A549 (cell line): Measurements from ENCODE around the gene MMP2.

Source experiments
- BHLHE40 ChIP-seq: IDR thresholded peaks from 2 replicates; pipeline ENCODE4 v1.6.1; 2012; ENCODE audit warnings: low read depth, low read length, inconsistent platforms
- CHD4 ChIP-seq: fragments of 200-600 bp; sonication (generic); IDR thresholded peaks from 2 replicates; pipeline ENCODE4 v1.6.1; 2016; ENCODE audit warnings: antibody characterized with exemption, mild to moderate bottlenecking, borderline replicate concordance
- CTCF ChIP-seq: fragments of >200 bp; sonication (Bioruptor Twin); formaldehyde crosslinking; IDR thresholded peaks from 3 replicates; pipeline ENCODE4 v1.5.1; 2016
- HOXA7 ChIP-seq: fragments of 250-450 bp; sonication (Bioruptor Pico); IDR thresholded peaks from 2 replicates; pipeline ENCODE4 v1.5.0; 2020; ENCODE audit warnings: mild to moderate bottlenecking, moderate library complexity
- MYC ChIP-seq: IDR thresholded peaks from 2 replicates; pipeline ENCODE4 v1.6.1; 2012; ENCODE audit warnings: mild to moderate bottlenecking, inconsistent platforms, low read length, improper control_type of control experiment, borderline replicate concordance
- NR3C1 ChIP-seq: fragments of >200 bp; sonication (Bioruptor Twin); formaldehyde crosslinking; IDR thresholded peaks from 3 replicates; pipeline ENCODE4 v1.6.1; 2017
- POLR2A ChIP-seq: IDR thresholded peaks from 2 replicates; pipeline ENCODE4 v1.6.1; 2012; ENCODE audit warnings: mild to moderate bottlenecking, low read length
- RAD21 ChIP-seq, 2 experiments: fragments of >200 bp in 1 of 2; sonication (Bioruptor Twin) in 1 of 2; formaldehyde crosslinking in 1 of 2; IDR thresholded peaks in 1 of 2; conservative IDR thresholded peaks in 1 of 2; 2 replicates in 1 of 2; 3 replicates in 1 of 2; pipeline ENCODE4 v1.6.1; 2012 to 2018; ENCODE audit warnings: inconsistent platforms in 1 of 2
- SREBF2 ChIP-seq: fragments of 450-650 bp; IDR thresholded peaks from 2 replicates; pipeline ENCODE4 v1.6.1; 2014; ENCODE audit warnings: mild to moderate bottlenecking, moderate library complexity
- TF ChIP-seq, protein P1 (sequence below): IDR thresholded peaks from 2 replicates; pipeline ENCODE4 v1.6.1; 2012
- TF ChIP-seq, protein P2 (sequence below): fragments of 250-450 bp; sonication (Bioruptor Pico); IDR thresholded peaks from 2 replicates; pipeline ENCODE4 v1.5.0; 2021; ENCODE audit warnings: mild to moderate bottlenecking, moderate library complexity, borderline replicate concordance

DNA sequence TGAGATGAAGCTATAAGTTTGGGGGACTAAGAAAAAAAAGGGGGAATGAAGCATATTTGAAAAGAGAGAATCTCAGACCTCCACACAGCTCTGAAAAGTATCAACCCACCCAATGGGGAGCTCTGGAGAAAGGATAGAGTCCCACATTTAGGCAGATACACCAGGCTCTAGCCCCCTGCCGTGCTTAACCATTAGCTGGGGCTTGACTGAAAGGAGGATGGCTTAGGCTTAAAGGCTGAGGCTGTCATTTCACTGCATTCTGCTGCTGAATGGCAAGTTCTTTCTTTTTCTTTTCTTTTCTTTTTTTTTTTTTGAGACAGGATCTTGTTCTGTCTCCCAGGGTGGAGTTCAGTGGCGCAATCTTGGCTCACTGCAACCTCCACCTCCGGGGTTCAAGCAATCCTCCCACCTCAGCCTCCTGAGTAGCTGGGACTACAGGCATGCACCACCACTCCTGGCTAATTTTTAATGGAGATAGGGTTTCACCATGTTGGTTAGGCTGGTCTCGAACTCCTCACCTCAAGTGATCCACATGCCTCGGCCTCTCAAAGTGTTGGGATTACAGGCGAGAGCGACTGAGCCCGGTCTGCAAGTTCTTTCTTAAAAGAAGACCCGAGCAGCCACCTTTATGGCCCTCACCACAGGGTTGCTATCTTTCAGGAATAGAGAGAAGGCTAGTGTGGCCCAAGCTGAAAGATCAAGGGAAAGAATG, 9.0 kb upstream of the MMP2 start:
- TF ChIP-seq BHLHE40, result no peak
- no peak for TF ChIP-seq CTCF
- no peak for TF ChIP-seq RAD21 (conservative IDR thresholded peaks at IDR 0.05 in 1 of 2, IDR thresholded peaks at IDR 0.05 in 1 of 2)
- no peak for TF ChIP-seq HOXA7
- TF ChIP-seq POLR2A, result no peak
- TF ChIP-seq, protein P1, sequence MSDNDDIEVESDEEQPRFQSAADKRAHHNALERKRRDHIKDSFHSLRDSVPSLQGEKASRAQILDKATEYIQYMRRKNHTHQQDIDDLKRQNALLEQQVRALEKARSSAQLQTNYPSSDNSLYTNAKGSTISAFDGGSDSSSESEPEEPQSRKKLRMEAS, result no peak
- no peak for TF ChIP-seq NR3C1
- no peak for TF ChIP-seq CHD4
- TF ChIP-seq, protein P2, sequence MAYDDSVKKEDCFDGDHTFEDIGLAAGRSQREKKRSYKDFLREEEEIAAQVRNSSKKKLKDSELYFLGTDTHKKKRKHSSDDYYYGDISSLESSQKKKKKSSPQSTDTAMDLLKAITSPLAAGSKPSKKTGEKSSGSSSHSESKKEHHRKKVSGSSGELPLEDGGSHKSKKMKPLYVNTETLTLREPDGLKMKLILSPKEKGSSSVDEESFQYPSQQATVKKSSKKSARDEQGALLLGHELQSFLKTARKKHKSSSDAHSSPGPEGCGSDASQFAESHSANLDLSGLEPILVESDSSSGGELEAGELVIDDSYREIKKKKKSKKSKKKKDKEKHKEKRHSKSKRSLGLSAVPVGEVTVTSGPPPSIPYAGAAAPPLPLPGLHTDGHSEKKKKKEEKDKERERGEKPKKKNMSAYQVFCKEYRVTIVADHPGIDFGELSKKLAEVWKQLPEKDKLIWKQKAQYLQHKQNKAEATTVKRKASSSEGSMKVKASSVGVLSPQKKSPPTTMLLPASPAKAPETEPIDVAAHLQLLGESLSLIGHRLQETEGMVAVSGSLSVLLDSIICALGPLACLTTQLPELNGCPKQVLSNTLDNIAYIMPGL (CRISPR knock-in tag), result no peak
- no peak for TF ChIP-seq SREBF2
- no peak for TF ChIP-seq MYC
